IPS-18a (cell line): ENCODE data around the gene KIT.

ENCODE experiments used
- H3K27ac ChIP-seq: one replicate; pipeline ENCODE4 v1.5.1; 2013; ENCODE audit warnings: low read length
- H3K27me3 ChIP-seq: one replicate; pipeline ENCODE4 v1.6.1; 2013; ENCODE audit warnings: mild to moderate bottlenecking, low read length; ENCODE audit not compliant: control insufficient read depth, insufficient read depth
- H3K36me3 ChIP-seq: one replicate; pipeline ENCODE4 v1.6.1; 2013; ENCODE audit warnings: low read depth, low read length; ENCODE audit not compliant: control insufficient read depth
- H3K4me1 ChIP-seq: one replicate; pipeline ENCODE4 v1.6.1; 2013; ENCODE audit warnings: low read depth, low read length; ENCODE audit not compliant: control insufficient read depth
- H3K4me3 ChIP-seq: one replicate; pipeline ENCODE4 v1.5.1; 2013; ENCODE audit warnings: low read length
- H3K9ac ChIP-seq: one replicate; pipeline ENCODE4 v1.6.1; 2013; ENCODE audit warnings: mild to moderate bottlenecking, low read length, moderate library complexity
- H3K9me3 ChIP-seq: one replicate; pipeline ENCODE4 v1.6.1; 2013; ENCODE audit warnings: low read depth, low read length; ENCODE audit not compliant: control insufficient read depth

KIT gene

DNA sequence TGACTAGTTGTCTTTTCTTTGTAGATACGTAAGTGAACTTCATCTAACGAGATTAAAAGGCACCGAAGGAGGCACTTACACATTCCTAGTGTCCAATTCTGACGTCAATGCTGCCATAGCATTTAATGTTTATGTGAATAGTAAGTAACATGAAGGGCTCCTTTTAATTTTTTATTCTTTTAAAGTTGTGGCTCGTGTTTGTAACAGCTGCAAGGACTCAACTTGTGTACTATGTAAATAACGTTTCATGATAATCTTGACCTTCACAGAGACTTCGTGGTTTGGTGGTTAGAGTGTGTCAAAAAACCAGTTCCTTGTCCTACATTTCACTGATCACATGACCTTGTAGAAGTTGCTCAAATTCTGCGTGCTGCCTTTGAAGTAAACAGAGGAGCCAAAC, 51.6 kb downstream of the KIT start:
- Histone ChIP-seq H3K9ac (no peak overlapping the region), H3K27ac (no peak overlapping the region), H3K27me3 (no peaks in the 10 kb centered on the region), H3K36me3 (peaks cover 13% of the 10 kb centered on the region), H3K9me3 (no peaks in the 10 kb centered on the region), H3K4me3 (no peak overlapping the region), H3K4me1 (no peaks in the 10 kb centered on the region)

- H3K27me3 ChIP-seq, result no peaks in the 10 kb centered on the region
- no peak overlapping the region for H3K9ac ChIP-seq
- no peak overlapping the region for H3K27ac ChIP-seq
- H3K4me1 ChIP-seq, result no peaks in the 10 kb centered on the region
- no peak overlapping the region for H3K4me3 ChIP-seq
- peaks cover 10% of the 10 kb centered on the region for H3K36me3 ChIP-seq
- no peaks in the 10 kb centered on the region for H3K9me3 ChIP-seq
These were observed 54.4 kb downstream of the KIT start for GRCh38 chr4:54712206-54712605.

DNA sequence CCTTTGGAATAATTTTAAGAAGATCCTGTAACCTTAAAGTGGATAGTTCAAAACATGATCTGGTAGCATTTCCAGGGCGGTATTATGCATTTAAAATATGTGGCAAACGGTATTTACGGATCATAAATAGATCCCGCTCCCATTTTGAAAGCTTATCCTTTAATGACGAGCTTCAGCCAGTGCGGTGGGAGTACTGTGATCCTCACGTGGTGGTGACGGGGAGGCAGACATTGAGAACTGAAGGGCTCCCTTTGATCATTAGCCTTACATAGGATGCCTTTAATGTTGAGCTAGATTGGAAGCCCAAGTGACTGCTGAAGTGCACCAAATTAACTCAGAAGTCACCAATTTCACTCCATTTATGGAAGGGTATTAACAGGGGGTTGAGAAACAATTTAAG, 56.9 kb downstream of the KIT start:
- Histone ChIP-seq H3K27ac (no peak overlapping the region), H3K9ac (no peak overlapping the region), H3K4me1 (no peaks in the 10 kb centered on the region), H3K9me3 (no peaks in the 10 kb centered on the region), H3K36me3 (peaks cover 3% of the 10 kb centered on the region), H3K27me3 (no peaks in the 10 kb centered on the region), H3K4me3 (no peak overlapping the region)

DNA sequence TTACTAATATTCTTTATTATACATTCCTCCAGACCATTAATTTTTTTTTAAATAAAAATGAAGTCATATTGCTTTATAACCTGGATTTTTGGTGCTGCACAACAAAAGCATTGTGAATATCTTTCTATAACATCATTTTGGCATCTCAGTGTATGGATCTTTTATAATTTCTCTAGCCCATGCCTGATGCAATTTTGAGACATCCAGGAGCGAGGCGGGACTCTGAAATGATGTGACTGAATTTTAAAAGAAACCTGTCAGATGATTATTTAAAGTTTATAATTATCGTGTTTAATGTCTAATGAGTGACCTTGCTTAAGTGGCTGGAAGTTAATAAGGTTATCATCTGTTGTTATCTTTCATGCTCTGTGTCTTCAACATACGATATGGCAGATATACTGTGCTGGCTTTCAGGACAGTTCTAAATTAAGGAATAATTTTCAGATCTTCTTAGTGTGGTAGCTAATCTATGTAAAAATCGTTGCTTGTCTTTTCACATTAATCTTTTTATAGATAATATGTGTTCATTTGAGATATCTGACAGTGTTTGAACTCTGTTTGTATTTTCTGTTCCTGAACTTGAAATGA, 58.8 kb downstream of the KIT start:
- Histone ChIP-seq H3K9me3 (no peaks in the 10 kb centered on the region), H3K4me1 (no peaks in the 10 kb centered on the region), H3K27ac (no peak overlapping the region), H3K4me3 (no peak overlapping the region), H3K9ac (no peak overlapping the region), H3K36me3 (no peaks in the 10 kb centered on the region), H3K27me3 (no peaks in the 10 kb centered on the region)

DNA sequence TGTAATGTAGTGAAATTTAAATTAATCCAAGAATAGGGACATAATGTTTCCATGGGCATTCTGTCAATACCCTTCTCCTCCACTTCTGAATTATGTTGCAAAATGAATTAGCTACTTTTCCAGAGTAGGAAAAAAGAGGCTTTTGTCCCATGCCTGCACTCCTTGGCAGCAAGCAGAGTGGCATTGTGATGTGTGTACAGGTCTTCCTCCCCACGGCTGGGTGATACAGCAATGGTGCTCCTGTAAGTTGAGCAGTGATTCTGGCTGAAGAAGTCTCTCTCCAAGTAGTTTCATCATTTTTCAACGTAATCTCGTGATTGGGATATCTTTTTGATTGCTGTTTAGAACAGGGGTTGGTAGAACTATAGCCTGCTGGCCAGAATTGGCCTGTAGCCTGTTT, 59.9 kb downstream of the KIT start:
- Histone ChIP-seq H3K4me1 (no peaks in the 10 kb centered on the region), H3K27ac (no peak overlapping the region), H3K9me3 (no peaks in the 10 kb centered on the region)

GRCh38 chr4:54719378-54719777, 61.6 kb downstream of the KIT start:
- Histone ChIP-seq H3K4me1 (no peaks in the 10 kb centered on the region), H3K9ac (no peak overlapping the region), H3K27me3 (no peaks in the 10 kb centered on the region), H3K4me3 (no peak overlapping the region), H3K9me3 (no peaks in the 10 kb centered on the region), H3K27ac (no peak overlapping the region), H3K36me3 (no peaks in the 10 kb centered on the region)

More for the DNA sequence above, 59.9 kb downstream of the KIT start:
- H3K36me3 ChIP-seq, result no peaks in the 10 kb centered on the region
- H3K27me3 ChIP-seq, result no peaks in the 10 kb centered on the region
- no peak overlapping the region for H3K9ac ChIP-seq
- H3K4me3 ChIP-seq, result no peak overlapping the region

DNA sequence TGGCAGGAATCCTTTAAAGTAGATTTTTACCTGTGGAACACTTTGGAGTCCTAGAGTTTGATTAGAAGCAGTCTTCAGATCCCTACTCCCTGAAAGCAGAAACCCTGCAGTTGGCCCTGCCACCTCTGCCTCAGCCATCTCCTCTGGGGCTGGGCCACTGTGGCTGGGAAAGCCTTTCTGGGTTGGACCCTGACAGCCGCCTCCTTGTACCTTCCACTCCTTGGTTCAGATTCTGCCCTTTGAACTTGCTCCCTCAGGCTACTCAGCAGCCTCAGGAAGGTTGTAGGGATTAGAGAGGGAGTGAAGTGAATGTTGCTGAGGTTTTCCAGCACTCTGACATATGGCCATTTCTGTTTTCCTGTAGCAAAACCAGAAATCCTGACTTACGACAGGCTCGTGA, 65.5 kb downstream of the KIT start:
- Histone ChIP-seq H3K36me3 (peaks cover 6% of the 10 kb centered on the region), H3K27me3 (no peaks in the 10 kb centered on the region), H3K4me3 (no peak overlapping the region), H3K4me1 (peaks cover 10% of the 10 kb centered on the region), H3K9me3 (no peaks in the 10 kb centered on the region), H3K27ac (no peak overlapping the region), H3K9ac (no peak overlapping the region)

- no peak overlapping the region for H3K4me3 ChIP-seq
- H3K9ac ChIP-seq, result no peak overlapping the region
- no peak overlapping the region for H3K27ac ChIP-seq
- no peaks in the 10 kb centered on the region for H3K9me3 ChIP-seq
- no peaks in the 10 kb centered on the region for H3K27me3 ChIP-seq
- H3K4me1 ChIP-seq, result peaks cover 10% of the 10 kb centered on the region
- peaks cover 11% of the 10 kb centered on the region for H3K36me3 ChIP-seq
These were observed 66.1 kb downstream of the KIT start for GRCh38 chr4:54723820-54724219.

GRCh38 chr4:54726907-54727306, 69.2 kb downstream of the KIT start:
- Histone ChIP-seq H3K9me3 (no peaks in the 10 kb centered on the region), H3K36me3 (peaks cover 21% of the 10 kb centered on the region), H3K4me1 (peaks cover 10% of the 10 kb centered on the region), H3K9ac (no peak overlapping the region), H3K27ac (no peak overlapping the region), H3K27me3 (no peaks in the 10 kb centered on the region), H3K4me3 (no peak overlapping the region)

DNA sequence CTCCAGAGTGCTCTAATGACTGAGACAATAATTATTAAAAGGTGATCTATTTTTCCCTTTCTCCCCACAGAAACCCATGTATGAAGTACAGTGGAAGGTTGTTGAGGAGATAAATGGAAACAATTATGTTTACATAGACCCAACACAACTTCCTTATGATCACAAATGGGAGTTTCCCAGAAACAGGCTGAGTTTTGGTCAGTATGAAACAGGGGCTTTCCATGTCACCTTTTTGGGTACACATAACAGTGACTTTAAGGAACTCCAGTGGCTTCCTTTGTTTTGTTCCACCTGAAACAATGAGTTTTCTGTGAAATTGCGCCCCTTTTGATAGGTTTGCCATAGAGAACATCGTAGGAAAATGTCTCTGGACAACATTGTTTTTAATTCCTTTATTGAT, 69.6 kb downstream of the KIT start:
- no peak overlapping the region for H3K4me3 ChIP-seq
- H3K27ac ChIP-seq, result no peak overlapping the region
- H3K27me3 ChIP-seq, result no peaks in the 10 kb centered on the region
- peaks cover 10% of the 10 kb centered on the region for H3K4me1 ChIP-seq
- H3K9me3 ChIP-seq, result no peaks in the 10 kb centered on the region
- no peak overlapping the region for H3K9ac ChIP-seq
- H3K36me3 ChIP-seq, result peaks cover 21% of the 10 kb centered on the region

GRCh38 chr4:54728368-54728767, 70.6 kb downstream of the KIT start:
- H3K27me3 ChIP-seq, result no peaks in the 10 kb centered on the region
- no peaks in the 10 kb centered on the region for H3K9me3 ChIP-seq
- no peak overlapping the region for H3K27ac ChIP-seq
- H3K4me1 ChIP-seq, result peaks cover 10% of the 10 kb centered on the region
- H3K4me3 ChIP-seq, result no peak overlapping the region
- no peak overlapping the region for H3K9ac ChIP-seq
- peaks cover 26% of the 10 kb centered on the region for H3K36me3 ChIP-seq

- Histone ChIP-seq H3K36me3 (peaks cover 28% of the 10 kb centered on the region), H3K27me3 (no peaks in the 10 kb centered on the region), H3K4me3 (no peak overlapping the region), H3K4me1 (peaks cover 10% of the 10 kb centered on the region), H3K9me3 (no peaks in the 10 kb centered on the region), H3K9ac (no peak overlapping the region), H3K27ac (no peak overlapping the region)
These were observed 71.5 kb downstream of the KIT start for GRCh38 chr4:54729256-54729655.
